ENCODE results near the gene AXDND1. TPM values are rescaled to one million over a fixed set of nuclear protein-coding genes. Genes with fewer than 3 reads are reported as not detected.

AXDND1 gene
- polyA plus RNA-seq, 3 donors: 0.09 TPM; not detected in 2

GRCh38 chr1:179575497-179576314, 209.9 kb downstream of the AXDND1 start, which contains the start of gene NPHS2:
NPHS2 (minus strand) TSS chr1:179575948; CDS start chr1:179575864, 84 bp downstream.
- Mint-ChIP-seq H3K9me3 (peaks cover 0 to 11% (median 7%) of the 10 kb centered on the region in 7 donors), H3K36me3 (peaks cover 2 to 3% of the 10 kb centered on the region in 2 donors), H3K4me3 (peak within 1 kb of the TSS in 1 of 2 donors; percentile 80), H3K4me1 (peaks cover 12% of the 10 kb centered on the region), H3K27me3 (ENCODE audit: low read depth in 3 of 3) (peaks cover 37 to 58% (median 38%) of the 10 kb centered on the region in 3 donors), H3K27ac (no peak within 1 kb of the TSS)
- Histone ChIP-seq H4K20me1 (ENCODE audit: insufficient read depth, low read length) (no peaks in the 10 kb centered on the region), H3K36me3 (replicated peaks in 1 of 2; ENCODE audit: control insufficient read depth in 1 of 2, insufficient read depth in 2 of 2, low read length in 2 of 2) (no peaks in the 10 kb centered on the region), H3K4me2 (replicated peaks; ENCODE audit: extremely low read depth, low read length, poor library complexity, severe bottlenecking) (peak within 1 kb of the TSS; percentile 34), H3K4me1 (ENCODE audit: control insufficient read depth in 1 of 2, insufficient read depth in 2 of 2, low read length in 2 of 2) (peaks cover 2 to 7% of the 10 kb centered on the region in 2 donors), H3K79me2 (ENCODE audit: insufficient read depth, low read length) (no peaks in the 10 kb centered on the region), H3K27me3 (ENCODE audit: control insufficient read depth in 2 of 2, insufficient read depth in 2 of 2, low read length in 2 of 2) (peaks cover 38 to 54% of the 10 kb centered on the region in 2 donors), H3K27ac (ENCODE audit: low read depth in 1 of 2, low read length in 2 of 2) (no peak within 1 kb of the TSS), H3K4me3 (replicated peaks in 1 of 3; ENCODE audit: low read depth in 2 of 3, low read length in 3 of 3) (no peak within 1 kb of the TSS), H3K9me3 (replicated peaks in 1 of 2; ENCODE audit: control insufficient read depth in 1 of 2, insufficient read depth in 1 of 2, low read length in 2 of 2) (peaks cover 0 to 11% of the 10 kb centered on the region in 2 donors), H2AFZ (ENCODE audit: insufficient read depth, low read depth, low read length, poor library complexity, severe bottlenecking) (no peak within 1 kb of the TSS), H3K9ac (ENCODE audit: insufficient read depth, low read length, poor library complexity, severe bottlenecking) (no peak within 1 kb of the TSS)
- DNase-seq: no peak
- intact Hi-C loops (cut with micrococcal nuclease): no loop called here
- WGBS (ENCODE audit: insufficient coverage): 3% methylated on average over 74 of the region's 77 CpGs
- TF ChIP-seq, protein P1, sequence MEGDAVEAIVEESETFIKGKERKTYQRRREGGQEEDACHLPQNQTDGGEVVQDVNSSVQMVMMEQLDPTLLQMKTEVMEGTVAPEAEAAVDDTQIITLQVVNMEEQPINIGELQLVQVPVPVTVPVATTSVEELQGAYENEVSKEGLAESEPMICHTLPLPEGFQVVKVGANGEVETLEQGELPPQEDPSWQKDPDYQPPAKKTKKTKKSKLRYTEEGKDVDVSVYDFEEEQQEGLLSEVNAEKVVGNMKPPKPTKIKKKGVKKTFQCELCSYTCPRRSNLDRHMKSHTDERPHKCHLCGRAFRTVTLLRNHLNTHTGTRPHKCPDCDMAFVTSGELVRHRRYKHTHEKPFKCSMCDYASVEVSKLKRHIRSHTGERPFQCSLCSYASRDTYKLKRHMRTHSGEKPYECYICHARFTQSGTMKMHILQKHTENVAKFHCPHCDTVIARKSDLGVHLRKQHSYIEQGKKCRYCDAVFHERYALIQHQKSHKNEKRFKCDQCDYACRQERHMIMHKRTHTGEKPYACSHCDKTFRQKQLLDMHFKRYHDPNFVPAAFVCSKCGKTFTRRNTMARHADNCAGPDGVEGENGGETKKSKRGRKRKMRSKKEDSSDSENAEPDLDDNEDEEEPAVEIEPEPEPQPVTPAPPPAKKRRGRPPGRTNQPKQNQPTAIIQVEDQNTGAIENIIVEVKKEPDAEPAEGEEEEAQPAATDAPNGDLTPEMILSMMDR (IDR thresholded peaks at IDR 0.05): no peak

- H3K27me3 ChIP-seq (ENCODE audit: control insufficient read depth in 2 of 2, insufficient read depth in 2 of 2, low read length in 2 of 2): peaks cover 38 to 54% of the 10 kb centered on the region in 2 donors
- peaks cover 35 to 58% (median 36%) of the 10 kb centered on the region in 3 donors for H3K27me3 Mint-ChIP-seq (ENCODE audit: low read depth in 3 of 3)
- peaks cover 0 to 11% of the 10 kb centered on the region in 2 donors for H3K9me3 ChIP-seq (replicated peaks in 1 of 2; ENCODE audit: control insufficient read depth in 1 of 2, insufficient read depth in 1 of 2, low read length in 2 of 2)
- no peaks in the 10 kb centered on the region for H4K20me1 ChIP-seq (ENCODE audit: insufficient read depth, low read length)
- intact Hi-C loops (cut with micrococcal nuclease): no loop called here
- H3K36me3 Mint-ChIP-seq: peaks cover 2 to 3% of the 10 kb centered on the region in 2 donors
- no peak overlapping the region for H3K9ac ChIP-seq (ENCODE audit: insufficient read depth, low read length, poor library complexity, severe bottlenecking)
- no peak overlapping the region for H3K4me2 ChIP-seq (replicated peaks; ENCODE audit: extremely low read depth, low read length, poor library complexity, severe bottlenecking)
- H3K4me1 ChIP-seq (ENCODE audit: control insufficient read depth in 1 of 2, insufficient read depth in 2 of 2, low read length in 2 of 2): peaks cover 2 to 7% of the 10 kb centered on the region in 2 donors
- no peaks in the 10 kb centered on the region for H3K36me3 ChIP-seq (replicated peaks in 1 of 2; ENCODE audit: control insufficient read depth in 1 of 2, insufficient read depth in 2 of 2, low read length in 2 of 2)
- peaks cover 12% of the 10 kb centered on the region for H3K4me1 Mint-ChIP-seq
- H3K4me3 ChIP-seq (replicated peaks in 1 of 3; ENCODE audit: low read depth in 2 of 3, low read length in 3 of 3): no peak overlapping the region
- peaks cover 0 to 14% (median 4%) of the 10 kb centered on the region in 7 donors for H3K9me3 Mint-ChIP-seq
- H3K27ac ChIP-seq (ENCODE audit: low read depth in 1 of 2, low read length in 2 of 2): no peak overlapping the region
- TF ChIP-seq, protein P1 (IDR thresholded peaks at IDR 0.05): no peak
- DNase-seq: no peak
- no peak overlapping the region for H3K27ac Mint-ChIP-seq
- no CpG with 5 or more reads among the region's 5 CpGs for WGBS (ENCODE audit: insufficient coverage)
- H3K79me2 ChIP-seq (ENCODE audit: insufficient read depth, low read length): no peaks in the 10 kb centered on the region
- no peak overlapping the region for H2AFZ ChIP-seq (ENCODE audit: insufficient read depth, low read depth, low read length, poor library complexity, severe bottlenecking)
- H3K4me3 Mint-ChIP-seq: peak overlapping the region in 1 of 2 donors; percentile 78
Measured at GRCh38 chr1:179576509-179576908, 210.7 kb downstream of the AXDND1 start.

Data from CD14-positive monocyte (primary cell).